GM20431 (cell line): ENCODE data around the gene TMEM229A.
"Not testable (repeated sequence)": the region's sequence is repeated elsewhere in the genome, so short reads cannot be mapped to it uniquely, and the experiment has no call there.

ENCODE experiments used
- in situ Hi-C: fragments of 300-500 bp; cut with MseI, MboI; formaldehyde crosslinking; loops from one replicate; pipeline ENCODE4 v1.15.0; 2020; ENCODE audit warnings: low sequenced_read_pairs; ENCODE audit not compliant: unreplicated experiment

TMEM229A gene

DNA sequence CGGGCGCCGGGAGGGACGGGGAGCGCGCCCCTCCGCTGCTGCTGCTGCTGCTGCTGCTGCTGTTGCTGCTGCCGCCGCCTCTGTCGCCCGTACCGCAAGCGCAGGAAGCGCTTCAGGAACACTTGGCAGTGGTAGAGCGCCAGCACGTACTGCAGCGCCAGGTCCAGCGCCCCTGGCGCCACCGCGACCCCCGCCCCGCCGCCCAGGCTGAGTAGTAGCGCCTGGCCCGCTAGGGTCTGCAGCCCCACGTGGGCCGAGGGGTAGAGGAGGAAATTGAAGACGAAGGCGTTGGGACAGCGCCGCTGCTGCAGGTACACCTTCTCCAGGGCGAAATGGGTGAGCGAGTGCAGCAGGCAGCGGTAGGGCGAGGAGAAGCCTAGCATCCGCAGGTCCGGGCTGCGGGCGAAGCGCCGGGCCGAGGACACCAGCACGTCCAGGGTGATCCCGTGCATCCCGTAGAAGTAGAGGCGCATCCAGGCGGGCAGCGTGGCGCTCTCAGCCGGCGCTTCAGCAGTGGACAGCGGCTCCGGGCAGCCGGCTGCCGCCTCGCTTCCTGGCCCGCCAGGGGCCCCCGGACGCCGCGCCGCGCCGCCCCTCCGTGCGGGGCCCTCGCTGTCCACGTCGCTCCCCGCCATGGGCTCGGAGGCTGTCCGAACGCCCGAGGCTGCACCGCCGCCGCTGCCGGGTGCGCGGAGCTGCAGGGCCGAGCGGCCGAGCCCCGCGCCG, at the start of gene TMEM229A:
TSS of gene TMEM229A (minus strand) at position 699 of the 726 bp plus-strand sequence. CDS start at position 635, 64 bp downstream.
- in situ Hi-C loops, result no loop called here

DNA sequence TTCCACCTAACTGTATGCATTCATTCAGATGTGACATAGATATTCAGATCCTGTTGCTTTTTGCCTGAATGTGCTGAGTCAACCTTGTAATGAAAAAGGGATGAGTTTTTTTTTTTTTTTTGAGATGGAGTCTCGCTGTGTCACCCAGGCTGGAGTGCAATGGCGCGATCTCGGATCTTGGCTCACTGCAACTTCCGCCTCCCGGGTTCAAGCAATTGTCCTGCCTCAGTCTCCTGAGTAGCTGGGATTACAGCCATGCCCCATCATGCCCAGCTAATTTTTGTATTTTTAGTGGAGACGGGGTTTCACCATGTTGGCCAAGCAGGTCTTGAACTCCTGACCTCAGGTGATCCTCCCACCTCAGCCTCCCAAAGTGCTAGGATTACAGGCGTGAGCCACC, 49.4 kb upstream of the TMEM229A start:
- in situ Hi-C loops, result not testable (repeated sequence)

GRCh38 chr7:124077546-124077945, 44.7 kb upstream of the TMEM229A start:
- in situ Hi-C loops, result no loop called here

- in situ Hi-C loops, result no loop called here
Measured at GRCh38 chr7:124076841-124077240, 44.0 kb upstream of the TMEM229A start.

GRCh38 chr7:124074007-124074406, 41.1 kb upstream of the TMEM229A start:
- in situ Hi-C loops, result no loop called here

DNA sequence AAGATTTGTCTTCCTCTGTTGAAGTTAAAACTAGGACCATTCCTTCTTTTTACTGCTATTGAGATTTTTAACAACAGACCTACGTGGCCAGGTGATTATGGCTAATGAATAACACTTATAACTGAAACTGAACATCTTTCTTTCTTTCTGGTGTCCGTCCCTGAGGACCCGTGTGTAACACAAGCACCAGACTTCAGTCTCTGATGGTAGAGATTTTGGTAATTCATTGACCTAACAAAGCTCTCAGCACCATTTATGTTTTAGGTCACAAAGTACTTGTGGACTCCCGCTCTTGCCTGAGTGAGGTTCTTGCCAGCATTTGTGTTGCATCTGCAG, 40.4 kb upstream of the TMEM229A start:
- in situ Hi-C loops, result no loop called here

- in situ Hi-C loops, result no loop called here
Measured at GRCh38 chr7:124072603-124073309, 39.9 kb upstream of the TMEM229A start.

DNA sequence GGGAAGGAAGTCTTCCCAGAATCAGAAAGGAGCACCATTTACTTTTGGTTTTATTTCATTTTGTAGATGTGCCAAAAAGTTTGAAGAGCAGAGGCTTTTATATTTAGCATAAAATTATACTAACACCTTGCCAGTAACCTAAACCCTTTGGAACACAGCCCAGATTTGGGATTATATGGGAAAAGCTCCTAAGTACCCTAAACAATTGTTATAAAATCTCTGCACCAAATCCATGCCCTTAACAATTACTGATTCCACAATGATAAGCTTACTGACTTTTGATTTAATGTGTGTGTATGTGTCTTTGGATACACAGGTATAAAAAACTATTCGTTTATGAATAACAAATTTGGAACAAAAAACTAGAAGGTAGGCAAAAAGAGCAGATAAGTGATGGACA, 39.0 kb upstream of the TMEM229A start:
- in situ Hi-C loops, result no loop called here

DNA sequence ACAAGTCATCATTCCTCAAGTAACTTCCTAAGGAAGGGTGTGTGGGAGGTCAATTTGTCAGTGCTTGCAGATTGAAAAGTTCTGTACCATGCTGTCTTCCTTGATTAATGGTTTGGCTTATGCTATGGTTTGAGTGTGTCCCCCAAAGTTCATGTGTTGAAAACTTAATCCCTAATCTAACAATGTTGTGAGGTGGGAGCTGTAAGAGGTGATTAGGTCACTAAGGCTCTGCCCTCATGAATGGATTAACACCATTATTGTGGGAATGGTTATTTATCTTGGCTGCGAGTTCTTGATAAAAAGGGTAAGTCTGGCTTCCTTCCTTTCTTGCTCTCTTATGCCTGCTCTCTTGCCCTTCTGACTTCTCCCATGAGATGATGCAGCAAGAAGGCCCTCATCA, 29.3 kb upstream of the TMEM229A start:
- in situ Hi-C loops, result no loop called here

GRCh38 chr7:124060528-124060927, 27.7 kb upstream of the TMEM229A start:
- in situ Hi-C loops, result no loop called here

GRCh38 chr7:124059375-124059774, 26.5 kb upstream of the TMEM229A start:
- in situ Hi-C loops, result no loop called here

DNA sequence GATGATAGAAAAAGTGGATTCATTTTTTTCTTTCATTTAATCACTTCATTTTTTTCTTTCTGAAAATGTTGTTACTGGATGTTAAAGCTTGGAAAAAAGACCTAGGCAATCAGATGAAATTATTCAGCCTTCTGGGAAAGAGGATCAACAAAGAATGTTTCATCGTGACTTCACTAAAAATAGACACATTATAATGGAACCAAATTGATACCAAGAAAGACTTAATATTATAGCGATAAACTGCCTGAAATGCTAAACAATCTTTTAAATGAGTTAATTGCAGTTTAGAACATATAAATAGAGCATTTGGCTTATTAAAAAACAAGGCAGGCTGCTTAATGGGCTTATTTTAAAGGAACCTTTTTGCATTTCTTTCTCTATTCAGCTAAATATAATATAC, 25.6 kb upstream of the TMEM229A start:
- in situ Hi-C loops, result no loop called here

DNA sequence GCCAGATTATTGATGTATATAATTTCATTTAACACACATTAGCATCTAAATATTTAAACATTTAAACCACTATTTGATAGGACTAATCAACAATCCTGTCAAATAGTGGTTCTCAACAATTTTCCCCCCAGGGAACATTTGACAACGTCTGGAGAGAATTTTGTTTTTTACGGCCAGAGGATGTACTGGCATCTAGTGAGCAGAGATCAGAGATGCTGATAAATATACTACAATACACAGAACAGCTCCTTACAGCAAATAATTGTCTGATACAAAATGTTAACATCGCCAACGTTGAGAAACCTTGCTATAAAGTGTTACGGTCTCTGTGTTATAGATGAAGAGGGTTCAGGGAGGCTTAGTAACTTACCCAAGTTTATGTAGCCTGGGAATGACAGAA, 25.0 kb upstream of the TMEM229A start:
- in situ Hi-C loops, result no loop called here

- in situ Hi-C loops, result no loop called here
Measured at GRCh38 chr7:124056234-124056633, 23.4 kb upstream of the TMEM229A start.

- in situ Hi-C loops, result no loop called here
Measured at GRCh38 chr7:124051681-124052377, 19.0 kb upstream of the TMEM229A start.

GRCh38 chr7:124042826-124043225, 10.0 kb upstream of the TMEM229A start:
- in situ Hi-C loops, result no loop called here

DNA sequence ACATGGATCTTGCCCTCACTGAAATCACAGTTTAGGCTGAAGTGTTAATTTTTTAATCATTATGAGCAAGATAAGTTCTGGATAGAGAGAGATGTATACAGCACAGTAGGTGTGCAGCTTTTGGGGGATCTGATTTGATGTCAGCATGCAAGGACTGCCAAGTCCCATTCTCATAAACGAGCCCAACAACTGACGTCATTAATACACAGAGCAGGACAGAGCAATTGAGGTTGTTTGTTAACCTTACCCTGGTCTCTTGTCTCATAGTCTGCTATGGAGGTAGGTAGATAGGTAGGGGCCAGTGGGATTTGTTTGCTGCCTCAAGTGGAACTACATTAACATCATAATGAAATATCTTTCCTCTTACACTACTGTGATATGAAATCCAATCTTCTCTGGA, 8.6 kb upstream of the TMEM229A start:
- in situ Hi-C loops, result no loop called here

- in situ Hi-C loops, result not testable (repeated sequence)
Measured at GRCh38 chr7:124037902-124038301, 5.0 kb upstream of the TMEM229A start.

DNA sequence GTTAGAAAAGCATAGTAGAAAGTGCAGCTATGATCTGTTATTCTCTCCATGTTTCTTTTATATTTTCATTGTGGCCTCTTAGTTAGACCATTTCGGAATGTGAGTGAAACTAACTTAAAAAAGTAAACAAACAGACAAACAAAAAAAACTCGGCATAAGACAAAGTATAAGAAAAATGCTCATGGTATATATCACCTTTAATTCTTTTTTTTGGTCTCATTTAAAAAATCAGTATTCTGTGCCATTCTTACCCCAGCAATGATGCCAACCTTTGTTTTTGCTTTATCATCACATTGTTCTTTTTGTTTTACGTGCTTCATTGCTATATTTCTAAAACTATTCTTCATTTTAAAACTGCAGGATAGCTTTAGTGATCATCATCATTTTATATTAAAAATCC, 2.8 kb upstream of the TMEM229A start:
- in situ Hi-C loops, result no loop called here

DNA sequence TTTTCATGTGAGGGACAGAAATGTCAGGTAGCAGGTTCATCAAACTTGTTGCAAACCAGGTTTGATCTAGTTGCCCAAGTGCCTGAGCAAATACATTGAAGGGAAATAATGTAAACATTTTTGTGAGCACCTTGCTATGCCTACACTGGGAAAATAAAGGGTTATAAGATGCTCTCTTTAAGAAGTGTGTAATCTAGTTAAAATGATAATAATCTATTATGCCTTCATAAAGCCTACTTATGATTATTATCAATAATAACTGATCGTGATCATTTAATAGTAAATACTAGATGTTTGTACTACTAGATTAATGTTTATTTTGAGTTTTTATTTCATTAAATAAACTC, 1.9 kb upstream of the TMEM229A start:
- in situ Hi-C loops, result no loop called here
